ENCODE data around the gene ETS1.

ETS1 gene

DNA sequence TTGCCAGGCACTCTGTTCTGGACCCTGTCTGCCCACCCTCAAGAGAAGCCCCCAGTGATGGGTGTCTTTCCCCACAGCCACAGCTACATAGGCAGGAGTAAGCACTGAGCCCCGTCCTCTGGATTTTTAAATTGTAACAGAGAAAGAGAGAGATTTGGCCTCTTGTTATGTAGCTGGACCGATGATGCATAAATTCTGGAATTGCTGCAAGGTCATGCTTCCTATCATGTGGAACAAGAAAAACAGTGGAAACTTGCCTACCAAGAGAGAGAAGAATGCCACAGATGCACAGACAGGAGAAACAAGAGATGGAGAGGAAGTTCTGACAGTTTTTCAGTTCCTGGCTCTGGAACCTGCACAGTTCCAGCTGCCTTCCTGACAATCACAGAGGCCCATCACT, 150.2 kb downstream of the ETS1 start:
- H3K4me1 ChIP-seq (ENCODE audit: control insufficient read depth in 5 of 5, insufficient read depth in 5 of 5, low read length in 5 of 5), result no peaks in the 10 kb centered on the region
- no peak overlapping the region for H3K9ac ChIP-seq (ENCODE audit: low read length in 5 of 5)
- no peaks in the 10 kb centered on the region for H3K9me3 ChIP-seq (ENCODE audit: control insufficient read depth in 5 of 5, low read length in 5 of 5)
- no peak overlapping the region for H3K27ac ChIP-seq (ENCODE audit: low read depth, low read length)
- H3K27me3 ChIP-seq (ENCODE audit: control insufficient read depth in 5 of 5, insufficient read depth in 4 of 5, low read length in 5 of 5), result no peaks in the 10 kb centered on the region
- H3K4me3 ChIP-seq (ENCODE audit: low read depth in 1 of 5, low read length in 5 of 5), result no peak overlapping the region
- no peaks in the 10 kb centered on the region for H3K36me3 ChIP-seq (ENCODE audit: control insufficient read depth in 5 of 5, insufficient read depth in 5 of 5, low read length in 5 of 5)

DNA sequence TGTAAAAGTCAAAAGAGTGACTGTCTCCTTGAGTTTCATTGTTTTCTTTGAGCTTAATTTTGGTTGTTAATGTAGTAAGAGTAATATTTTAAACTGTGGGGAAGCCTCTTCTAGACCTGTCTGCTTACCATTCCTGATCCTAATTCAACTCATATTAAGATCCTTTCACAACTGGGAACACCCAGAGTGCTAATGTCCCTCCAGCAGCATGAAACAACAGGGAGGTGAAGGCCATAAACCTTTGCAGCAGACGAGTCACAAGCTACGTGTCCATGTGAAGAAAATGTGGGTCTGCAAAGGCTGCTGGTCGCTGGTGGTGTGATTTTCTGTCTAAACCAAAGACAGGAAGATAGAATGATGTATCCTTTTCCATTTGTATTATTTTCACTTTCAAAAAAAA, 152.5 kb downstream of the ETS1 start:
- H3K4me3 ChIP-seq (ENCODE audit: low read depth in 1 of 5, low read length in 5 of 5), result no peak overlapping the region
- no peaks in the 10 kb centered on the region for H3K36me3 ChIP-seq (ENCODE audit: control insufficient read depth in 5 of 5, insufficient read depth in 5 of 5, low read length in 5 of 5)
- peaks cover 0 to 3% (median 0%) of the 10 kb centered on the region in 5 donors for H3K4me1 ChIP-seq (ENCODE audit: control insufficient read depth in 5 of 5, insufficient read depth in 5 of 5, low read length in 5 of 5)
- no peak overlapping the region for H3K27ac ChIP-seq (ENCODE audit: low read depth, low read length)
- no peaks in the 10 kb centered on the region for H3K27me3 ChIP-seq (ENCODE audit: control insufficient read depth in 5 of 5, insufficient read depth in 4 of 5, low read length in 5 of 5)
- no peaks in the 10 kb centered on the region for H3K9me3 ChIP-seq (ENCODE audit: control insufficient read depth in 5 of 5, low read length in 5 of 5)
- no peak overlapping the region for H3K9ac ChIP-seq (ENCODE audit: low read length in 5 of 5)

DNA sequence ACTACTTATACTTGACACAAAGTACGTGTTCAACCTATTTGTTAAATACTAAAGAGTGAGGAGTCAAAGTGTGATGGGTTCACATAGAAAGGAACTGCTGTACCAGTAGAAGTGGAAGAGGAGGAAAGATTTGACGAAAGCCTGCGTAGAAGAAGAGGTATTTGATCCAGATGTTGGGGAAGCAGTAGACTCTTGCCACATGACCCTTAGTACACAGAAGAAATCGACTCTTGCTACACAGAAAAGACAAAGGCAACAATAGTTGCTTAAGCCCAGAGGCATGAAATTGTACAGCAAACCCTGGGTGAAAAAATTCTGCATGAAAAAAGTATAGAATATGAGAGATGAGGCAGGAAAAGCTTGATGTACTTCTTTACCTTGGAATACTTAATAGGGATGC, 152.9 kb downstream of the ETS1 start:
- Histone ChIP-seq H3K27ac (ENCODE audit: low read depth, low read length) (no peak overlapping the region), H3K9ac (ENCODE audit: low read length in 5 of 5) (no peak overlapping the region), H3K9me3 (ENCODE audit: control insufficient read depth in 5 of 5, low read length in 5 of 5) (no peaks in the 10 kb centered on the region), H3K27me3 (ENCODE audit: control insufficient read depth in 5 of 5, insufficient read depth in 4 of 5, low read length in 5 of 5) (no peaks in the 10 kb centered on the region), H3K4me1 (ENCODE audit: control insufficient read depth in 5 of 5, insufficient read depth in 5 of 5, low read length in 5 of 5) (peaks cover 0 to 3% (median 0%) of the 10 kb centered on the region in 5 donors), H3K4me3 (ENCODE audit: low read depth in 1 of 5, low read length in 5 of 5) (no peak overlapping the region), H3K36me3 (ENCODE audit: control insufficient read depth in 5 of 5, insufficient read depth in 5 of 5, low read length in 5 of 5) (no peaks in the 10 kb centered on the region)

DNA sequence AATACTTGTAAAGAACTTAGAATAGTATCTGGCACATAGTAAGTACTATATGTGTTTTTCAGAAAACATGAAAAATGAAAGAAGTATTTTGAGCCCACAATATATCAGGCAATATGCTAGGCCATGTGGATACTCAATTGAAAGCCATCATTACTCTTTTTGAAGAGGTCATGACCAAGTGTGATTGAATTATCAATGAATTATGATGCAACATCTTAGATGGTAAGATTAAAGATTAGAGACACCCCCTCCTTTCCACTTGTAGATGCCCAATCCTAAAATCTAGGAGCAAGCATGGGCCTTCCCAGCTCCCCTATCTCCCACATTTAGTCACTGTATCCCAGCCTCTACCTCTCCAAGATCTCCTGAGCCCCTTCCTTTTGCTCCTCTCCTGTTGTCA, 154.4 kb downstream of the ETS1 start:
- Histone ChIP-seq H3K36me3 (ENCODE audit: control insufficient read depth in 5 of 5, insufficient read depth in 5 of 5, low read length in 5 of 5) (no peaks in the 10 kb centered on the region), H3K4me3 (ENCODE audit: low read depth in 1 of 5, low read length in 5 of 5) (no peak overlapping the region)

DNA sequence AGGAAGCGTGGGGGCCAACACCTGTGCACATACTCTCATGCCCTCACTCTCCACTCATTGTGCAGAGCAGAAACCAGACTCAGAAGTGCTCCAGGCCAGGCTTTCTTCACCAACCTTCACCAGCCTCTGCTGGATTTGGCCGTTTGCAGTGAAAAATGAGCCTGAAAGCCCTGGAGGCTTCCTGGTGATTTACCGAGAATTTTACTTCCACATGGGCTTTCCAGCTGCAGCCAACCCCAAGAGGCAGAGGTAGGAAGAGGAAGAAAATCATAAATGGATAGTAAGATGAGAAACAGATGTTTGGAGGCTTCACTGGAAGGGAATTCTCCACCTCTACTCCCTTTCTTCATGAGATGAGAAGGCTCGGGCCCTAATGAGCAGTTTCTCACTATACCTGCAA, 155.4 kb downstream of the ETS1 start:
- Histone ChIP-seq H3K4me1 (ENCODE audit: control insufficient read depth in 5 of 5, insufficient read depth in 5 of 5, low read length in 5 of 5) (peaks cover 0 to 5% (median 0%) of the 10 kb centered on the region in 5 donors), H3K27me3 (ENCODE audit: control insufficient read depth in 5 of 5, insufficient read depth in 4 of 5, low read length in 5 of 5) (no peaks in the 10 kb centered on the region), H3K36me3 (ENCODE audit: control insufficient read depth in 5 of 5, insufficient read depth in 5 of 5, low read length in 5 of 5) (no peaks in the 10 kb centered on the region), H3K9ac (ENCODE audit: low read length in 5 of 5) (no peak overlapping the region), H3K4me3 (ENCODE audit: low read depth in 1 of 5, low read length in 5 of 5) (no peak overlapping the region), H3K9me3 (ENCODE audit: control insufficient read depth in 5 of 5, low read length in 5 of 5) (no peaks in the 10 kb centered on the region), H3K27ac (ENCODE audit: low read depth, low read length) (no peak overlapping the region)

More for the DNA sequence above, 154.4 kb downstream of the ETS1 start:
- Histone ChIP-seq H3K9me3 (ENCODE audit: control insufficient read depth in 5 of 5, low read length in 5 of 5) (no peaks in the 10 kb centered on the region), H3K27me3 (ENCODE audit: control insufficient read depth in 5 of 5, insufficient read depth in 4 of 5, low read length in 5 of 5) (no peaks in the 10 kb centered on the region), H3K9ac (ENCODE audit: low read length in 5 of 5) (no peak overlapping the region), H3K4me1 (ENCODE audit: control insufficient read depth in 5 of 5, insufficient read depth in 5 of 5, low read length in 5 of 5) (peaks cover 0 to 5% (median 0%) of the 10 kb centered on the region in 5 donors), H3K27ac (ENCODE audit: low read depth, low read length) (no peak overlapping the region)

DNA sequence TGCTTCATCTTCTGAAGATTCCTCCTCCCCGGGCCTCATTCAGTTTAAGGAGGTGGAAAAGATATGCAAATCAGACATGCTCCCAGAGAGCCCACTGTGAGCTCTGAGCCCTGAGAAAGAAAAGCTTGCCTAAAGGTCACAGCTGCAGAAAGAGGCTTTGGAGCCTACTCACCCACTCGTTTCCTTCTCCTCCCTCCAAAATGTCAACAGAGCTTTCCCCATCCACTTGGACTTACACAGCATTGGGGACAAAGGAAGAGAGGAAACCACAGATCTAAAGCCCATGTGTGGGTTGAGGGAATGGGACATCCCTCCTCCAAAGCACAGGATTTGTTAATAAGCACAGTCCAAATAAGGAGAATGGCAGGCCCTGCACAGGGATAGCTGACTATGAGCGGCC, 158.4 kb downstream of the ETS1 start:
- no peak overlapping the region for H3K9ac ChIP-seq (ENCODE audit: low read length in 5 of 5)
- H3K27ac ChIP-seq (ENCODE audit: low read depth, low read length), result no peak overlapping the region
- peaks cover 7 to 18% (median 13%) of the 10 kb centered on the region in 5 donors for H3K4me1 ChIP-seq (ENCODE audit: control insufficient read depth in 5 of 5, insufficient read depth in 5 of 5, low read length in 5 of 5)
- no peaks in the 10 kb centered on the region for H3K27me3 ChIP-seq (ENCODE audit: control insufficient read depth in 5 of 5, insufficient read depth in 4 of 5, low read length in 5 of 5)
- H3K9me3 ChIP-seq (ENCODE audit: control insufficient read depth in 5 of 5, low read length in 5 of 5), result no peaks in the 10 kb centered on the region
- H3K4me3 ChIP-seq (ENCODE audit: low read depth in 1 of 5, low read length in 5 of 5), result no peak overlapping the region
- no peaks in the 10 kb centered on the region for H3K36me3 ChIP-seq (ENCODE audit: control insufficient read depth in 5 of 5, insufficient read depth in 5 of 5, low read length in 5 of 5)

DNA sequence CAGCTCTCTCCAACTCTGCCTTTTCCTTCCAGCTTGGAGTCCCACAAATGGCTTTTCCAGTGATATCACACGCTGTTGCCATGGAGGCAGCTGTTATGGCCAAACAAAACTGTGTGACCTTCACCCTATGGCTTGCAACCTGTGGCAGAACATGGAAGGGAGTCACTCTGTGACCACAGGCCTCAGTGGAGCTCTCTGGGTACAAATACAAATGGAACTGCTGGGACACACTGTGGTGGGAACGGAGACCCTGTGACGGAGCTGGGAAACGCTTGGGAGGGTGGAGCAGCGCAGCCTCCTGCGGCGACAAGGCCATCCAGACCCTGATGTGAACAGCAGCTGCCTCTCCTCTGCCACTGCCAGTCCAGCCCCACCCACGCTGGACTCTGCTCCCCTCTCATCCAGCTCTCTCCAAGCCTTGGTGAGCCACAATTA, 162.5 kb downstream of the ETS1 start:
- H3K4me3 ChIP-seq (ENCODE audit: low read depth in 1 of 5, low read length in 5 of 5), result no peak overlapping the region
- H3K27ac ChIP-seq (ENCODE audit: low read depth, low read length), result peak overlapping the region; percentile 28
- no peak overlapping the region for H3K9ac ChIP-seq (ENCODE audit: low read length in 5 of 5)
- H3K4me1 ChIP-seq (ENCODE audit: control insufficient read depth in 5 of 5, insufficient read depth in 5 of 5, low read length in 5 of 5), result peaks cover 13 to 32% (median 17%) of the 10 kb centered on the region in 5 donors
- no peaks in the 10 kb centered on the region for H3K9me3 ChIP-seq (ENCODE audit: control insufficient read depth in 5 of 5, low read length in 5 of 5)
- peaks cover 0 to 2% (median 0%) of the 10 kb centered on the region in 5 donors for H3K27me3 ChIP-seq (ENCODE audit: control insufficient read depth in 5 of 5, insufficient read depth in 4 of 5, low read length in 5 of 5)
- no peaks in the 10 kb centered on the region for H3K36me3 ChIP-seq (ENCODE audit: control insufficient read depth in 5 of 5, insufficient read depth in 5 of 5, low read length in 5 of 5)

DNA sequence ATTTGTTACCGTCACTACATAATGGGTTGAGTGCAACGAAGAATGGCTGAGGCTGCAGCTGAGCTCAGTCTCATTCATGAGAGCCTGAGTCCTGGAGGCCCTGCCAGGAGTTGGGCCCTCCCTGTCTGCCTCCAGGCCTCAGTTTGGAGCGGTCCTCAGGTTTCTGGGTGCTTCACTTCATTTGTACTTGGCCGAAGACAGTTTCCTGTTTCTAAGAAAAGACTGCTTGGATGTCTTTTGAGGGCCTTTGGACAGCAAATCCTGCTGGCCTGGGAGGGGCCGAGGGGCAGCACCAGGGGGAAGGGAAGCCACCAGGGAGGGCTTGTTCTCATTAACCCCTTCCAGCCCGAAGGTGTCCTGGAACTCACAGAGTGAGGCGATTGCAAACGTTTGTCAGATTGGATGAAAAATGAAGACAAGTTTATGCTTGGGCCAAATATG, 163.1 kb downstream of the ETS1 start:
- Histone ChIP-seq H3K27me3 (ENCODE audit: control insufficient read depth in 5 of 5, insufficient read depth in 4 of 5, low read length in 5 of 5) (peaks cover 0 to 2% (median 0%) of the 10 kb centered on the region in 5 donors), H3K9ac (ENCODE audit: low read length in 5 of 5) (no peak overlapping the region), H3K27ac (ENCODE audit: low read depth, low read length) (peak overlapping the region; percentile 28), H3K9me3 (ENCODE audit: control insufficient read depth in 5 of 5, low read length in 5 of 5) (no peaks in the 10 kb centered on the region), H3K36me3 (ENCODE audit: control insufficient read depth in 5 of 5, insufficient read depth in 5 of 5, low read length in 5 of 5) (no peaks in the 10 kb centered on the region), H3K4me1 (ENCODE audit: control insufficient read depth in 5 of 5, insufficient read depth in 5 of 5, low read length in 5 of 5) (peaks cover 13 to 32% (median 17%) of the 10 kb centered on the region in 5 donors), H3K4me3 (ENCODE audit: low read depth in 1 of 5, low read length in 5 of 5) (no peak overlapping the region)

DNA sequence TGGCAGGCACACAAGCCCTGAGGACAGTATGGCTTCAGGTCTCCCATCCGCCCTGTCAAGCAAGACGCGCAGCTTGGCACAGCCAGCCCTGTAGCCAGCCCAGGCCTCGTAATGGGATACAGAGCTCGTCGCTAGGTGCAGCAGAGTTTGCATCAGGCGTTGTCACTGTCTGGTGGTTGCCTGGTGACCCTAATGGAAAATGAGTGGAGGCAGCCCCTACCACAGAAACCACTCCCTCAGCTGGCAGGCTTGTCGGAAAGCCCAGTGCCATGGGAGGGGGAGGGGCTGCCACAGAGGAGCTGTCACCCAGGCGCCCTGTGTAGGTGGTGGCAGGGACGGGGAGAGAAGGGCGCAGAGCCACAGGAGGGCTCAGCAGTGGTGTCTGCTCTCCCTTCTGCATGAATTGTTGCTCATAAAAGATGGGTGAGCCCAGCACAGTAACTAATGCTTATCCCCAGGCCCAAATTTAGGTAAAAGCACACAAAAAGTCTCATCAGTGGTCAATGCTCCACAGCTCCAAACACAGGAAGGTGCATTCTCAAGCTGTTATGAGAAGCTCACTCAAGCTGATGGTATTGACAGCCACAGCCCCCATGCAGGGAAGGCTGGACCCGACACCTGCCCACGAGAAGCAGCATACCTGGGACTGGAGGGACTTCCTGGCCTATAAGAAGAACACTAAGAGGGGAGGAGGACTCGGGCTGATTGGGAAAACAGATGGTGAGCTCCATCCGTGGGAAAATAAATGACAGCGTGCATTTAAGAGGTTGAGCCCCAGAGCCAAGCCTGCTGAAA, 164.6 kb downstream of the ETS1 start:
- Histone ChIP-seq H3K9me3 (ENCODE audit: control insufficient read depth in 5 of 5, low read length in 5 of 5) (no peaks in the 10 kb centered on the region), H3K4me3 (ENCODE audit: low read depth in 1 of 5, low read length in 5 of 5) (peak overlapping the region in 1 of 5 donors; percentile 6), H3K27ac (ENCODE audit: low read depth, low read length) (no peak overlapping the region), H3K9ac (ENCODE audit: low read length in 5 of 5) (no peak overlapping the region), H3K36me3 (ENCODE audit: control insufficient read depth in 5 of 5, insufficient read depth in 5 of 5, low read length in 5 of 5) (no peaks in the 10 kb centered on the region), H3K4me1 (ENCODE audit: control insufficient read depth in 5 of 5, insufficient read depth in 5 of 5, low read length in 5 of 5) (peaks cover 13 to 31% (median 17%) of the 10 kb centered on the region in 5 donors), H3K27me3 (ENCODE audit: control insufficient read depth in 5 of 5, insufficient read depth in 4 of 5, low read length in 5 of 5) (peaks cover 0 to 2% (median 0%) of the 10 kb centered on the region in 5 donors)

DNA sequence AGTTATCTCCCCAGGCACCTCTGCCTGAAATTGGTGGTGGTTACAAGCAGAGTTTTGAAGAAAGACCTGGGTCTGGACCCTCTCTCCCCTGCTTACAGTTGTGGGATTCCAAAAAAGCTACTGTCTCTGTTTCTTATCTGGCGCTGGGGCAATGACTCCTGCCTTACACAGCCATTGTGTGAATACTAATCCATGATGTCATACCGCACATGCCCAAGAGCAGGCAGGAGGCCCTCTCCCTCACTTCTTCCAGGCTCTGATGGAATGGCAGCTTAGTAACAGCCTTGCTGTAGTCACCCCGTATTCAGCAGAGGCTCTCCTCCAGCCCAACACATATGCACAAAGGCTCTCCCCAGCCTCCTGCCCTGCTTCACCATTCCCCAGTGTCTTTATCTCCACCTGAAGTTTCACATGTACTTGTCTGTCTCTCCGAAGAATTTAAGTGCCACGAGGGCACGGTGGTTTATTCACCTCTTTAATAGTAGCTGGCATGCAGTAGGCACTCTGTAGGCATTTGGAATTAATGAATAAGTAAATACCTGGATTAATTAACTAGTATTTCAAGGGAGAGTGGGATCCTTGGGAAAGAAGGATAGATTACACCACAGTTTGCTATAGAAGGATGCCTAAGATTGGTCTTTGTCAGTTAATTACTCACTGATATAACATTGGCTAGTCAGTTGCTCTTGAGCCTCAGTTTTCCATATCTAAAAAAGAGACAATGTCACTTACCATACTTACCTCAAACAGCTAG, 165.6 kb downstream of the ETS1 start:
- Histone ChIP-seq H3K27ac (ENCODE audit: low read depth, low read length) (no peak overlapping the region), H3K4me3 (ENCODE audit: low read depth in 1 of 5, low read length in 5 of 5) (no peak overlapping the region), H3K9ac (ENCODE audit: low read length in 5 of 5) (no peak overlapping the region), H3K36me3 (ENCODE audit: control insufficient read depth in 5 of 5, insufficient read depth in 5 of 5, low read length in 5 of 5) (no peaks in the 10 kb centered on the region), H3K27me3 (ENCODE audit: control insufficient read depth in 5 of 5, insufficient read depth in 4 of 5, low read length in 5 of 5) (peaks cover 0 to 2% (median 0%) of the 10 kb centered on the region in 5 donors), H3K9me3 (ENCODE audit: control insufficient read depth in 5 of 5, low read length in 5 of 5) (no peaks in the 10 kb centered on the region), H3K4me1 (ENCODE audit: control insufficient read depth in 5 of 5, insufficient read depth in 5 of 5, low read length in 5 of 5) (peaks cover 13 to 40% (median 19%) of the 10 kb centered on the region in 5 donors)

All from subcutaneous abdominal adipose tissue (tissue), 5 donors.